Measurements from ENCODE around the gene TFIP11. TPM values are rescaled to one million over a fixed set of nuclear protein-coding genes. Genes with fewer than 3 reads are reported as not detected.

TFIP11 gene
- total and polyA plus RNA-seq, 2 donors (not counting 1 experiment from before 2014, with no cell fraction given): 33.5 to 82.8 TPM

DNA sequence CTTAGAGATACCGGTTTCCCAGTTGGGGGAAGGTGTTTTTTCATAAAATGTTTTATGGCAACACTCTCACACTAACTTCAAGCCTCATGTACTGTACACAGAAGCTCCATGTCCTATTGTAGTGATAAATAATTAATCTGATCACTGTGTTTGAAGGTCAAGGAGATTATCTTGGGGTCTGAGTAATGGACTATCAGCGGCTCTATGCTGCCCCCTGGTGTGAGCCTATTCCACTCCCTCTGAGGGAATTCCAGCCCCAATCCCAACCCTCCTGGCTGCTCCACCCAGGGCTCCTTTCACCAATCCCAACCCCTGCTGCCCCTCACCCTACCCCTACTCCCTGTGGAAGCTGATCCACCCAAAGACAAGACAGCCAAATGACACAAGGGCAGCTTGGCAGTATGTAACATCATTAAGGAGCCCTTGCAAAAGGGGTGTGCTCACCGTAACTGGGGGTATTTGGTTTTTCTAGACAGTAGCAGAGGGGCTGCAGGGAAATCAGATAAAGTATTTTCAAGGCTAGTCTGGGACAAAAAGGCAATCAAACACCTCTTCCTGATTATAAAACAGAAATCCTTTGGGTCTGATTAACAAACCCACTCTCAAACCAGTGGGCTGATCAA lies 51.0 kb downstream of the TFIP11 start:
- H3K4me1 Mint-ChIP-seq: no peaks in the 10 kb centered on the region
- peak; percentile 61 for DNase-seq
- no peak overlapping the region for H2AFZ ChIP-seq (ENCODE audit: insufficient read depth, low read depth, low read length, poor library complexity, severe bottlenecking)
- TF ChIP-seq, protein P1, sequence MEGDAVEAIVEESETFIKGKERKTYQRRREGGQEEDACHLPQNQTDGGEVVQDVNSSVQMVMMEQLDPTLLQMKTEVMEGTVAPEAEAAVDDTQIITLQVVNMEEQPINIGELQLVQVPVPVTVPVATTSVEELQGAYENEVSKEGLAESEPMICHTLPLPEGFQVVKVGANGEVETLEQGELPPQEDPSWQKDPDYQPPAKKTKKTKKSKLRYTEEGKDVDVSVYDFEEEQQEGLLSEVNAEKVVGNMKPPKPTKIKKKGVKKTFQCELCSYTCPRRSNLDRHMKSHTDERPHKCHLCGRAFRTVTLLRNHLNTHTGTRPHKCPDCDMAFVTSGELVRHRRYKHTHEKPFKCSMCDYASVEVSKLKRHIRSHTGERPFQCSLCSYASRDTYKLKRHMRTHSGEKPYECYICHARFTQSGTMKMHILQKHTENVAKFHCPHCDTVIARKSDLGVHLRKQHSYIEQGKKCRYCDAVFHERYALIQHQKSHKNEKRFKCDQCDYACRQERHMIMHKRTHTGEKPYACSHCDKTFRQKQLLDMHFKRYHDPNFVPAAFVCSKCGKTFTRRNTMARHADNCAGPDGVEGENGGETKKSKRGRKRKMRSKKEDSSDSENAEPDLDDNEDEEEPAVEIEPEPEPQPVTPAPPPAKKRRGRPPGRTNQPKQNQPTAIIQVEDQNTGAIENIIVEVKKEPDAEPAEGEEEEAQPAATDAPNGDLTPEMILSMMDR (IDR thresholded peaks at IDR 0.05): peak; percentile 81
- no peak for TF ChIP-seq EZH2 (IDR thresholded peaks at IDR 0.05; ENCODE audit: borderline replicate concordance, insufficient read depth, low read depth, low read length, poor library complexity, severe bottlenecking)
- peaks cover 0 to 74% of the 10 kb centered on the region in 2 experiments for H3K36me3 ChIP-seq (replicated peaks in 1 of 2; ENCODE audit: control extremely low read depth in 1 of 2, control insufficient read depth in 1 of 2, extremely low read depth in 1 of 2, insufficient read depth in 2 of 2, low read length in 1 of 2)
- H3K4me3 ChIP-seq (ENCODE audit: control extremely low read depth in 1 of 5, extremely low read depth in 1 of 5, insufficient read depth in 1 of 5, low read depth in 2 of 5, low read length in 4 of 5): no peak overlapping the region
- H3K9ac ChIP-seq (ENCODE audit: low read length): no peak overlapping the region
- WGBS (ENCODE audit: insufficient coverage): 0% methylated on average over 1 of the region's 3 CpGs
- no peaks in the 10 kb centered on the region for H3K4me1 ChIP-seq (ENCODE audit: control insufficient read depth in 2 of 2, insufficient read depth in 2 of 2, low read length in 2 of 2)
- no peaks in the 10 kb centered on the region for H3K27me3 ChIP-seq (replicated peaks in 1 of 4; ENCODE audit: control extremely low read depth in 1 of 4, control insufficient read depth in 3 of 4, insufficient read depth in 4 of 4, low read length in 3 of 4)
- H3K27ac Mint-ChIP-seq: no peak overlapping the region
- no peak overlapping the region for H3K4me2 ChIP-seq (replicated peaks; ENCODE audit: low read depth, low read length, poor library complexity, severe bottlenecking)
- H3K9me3 ChIP-seq (ENCODE audit: control extremely low read depth in 1 of 3, control insufficient read depth in 2 of 3, insufficient read depth in 1 of 3, low read length in 2 of 3): no peaks in the 10 kb centered on the region
- intact Hi-C loops (cut with micrococcal nuclease): loop anchor here (1.0 to 5.0 kb wide), 3 partner anchors 20 to 101 kb away; no protein-coding TSS in a partner anchor
- H3K27ac ChIP-seq (ENCODE audit: low read length in 2 of 2): no peak overlapping the region
- peaks cover 16% of the 10 kb centered on the region for H3K79me2 ChIP-seq (ENCODE audit: control insufficient read depth, insufficient read depth, low read length)
- CTCF ChIA-PET: interaction anchor here (0.6 to 9.7 kb wide), 30 partner anchors 9 to 240 kb away, joined by 3 to 179 read pairs (median 4); partner anchors contain the start of genes HPS4 and SRRD
- POLR2A ChIA-PET: interaction anchor here (1.4 kb wide), 1 partner anchor 22 kb away, joined by 7 read pairs; the partner anchor contains the start of genes HPS4 and SRRD
- H3K27me3 Mint-ChIP-seq: no peaks in the 10 kb centered on the region
- no peak for ATAC-seq (ENCODE audit: low read depth)
- no peak overlapping the region for H3K4me3 Mint-ChIP-seq
- no peaks in the 10 kb centered on the region for H3K9me3 Mint-ChIP-seq (ENCODE audit: insufficient read depth)
- H4K20me1 ChIP-seq (ENCODE audit: control insufficient read depth, insufficient read depth, low read length, poor library complexity, severe bottlenecking): peaks cover 16% of the 10 kb centered on the region

DNA sequence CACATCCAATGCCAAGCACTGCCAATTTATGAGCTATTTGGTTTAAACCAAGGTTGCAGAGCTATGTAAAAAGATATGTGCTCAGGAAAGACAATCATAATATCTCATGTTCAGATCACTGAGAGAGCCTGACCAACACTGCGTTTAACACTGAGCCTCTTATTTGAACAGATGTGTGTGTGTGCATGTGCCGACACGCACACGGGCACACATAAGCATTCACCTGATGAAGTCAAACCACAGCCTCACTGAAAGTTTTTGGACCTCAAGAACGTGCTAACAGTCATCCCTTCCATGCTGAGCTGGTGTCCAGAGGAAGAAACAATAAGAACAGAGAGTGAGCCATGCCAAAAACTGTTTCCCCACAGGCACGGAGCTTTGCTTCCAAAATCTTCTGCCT lies 52.1 kb downstream of the TFIP11 start:
- Histone ChIP-seq H3K4me1 (ENCODE audit: control insufficient read depth in 2 of 2, insufficient read depth in 2 of 2, low read length in 2 of 2) (no peaks in the 10 kb centered on the region), H3K4me3 (ENCODE audit: control extremely low read depth in 1 of 5, extremely low read depth in 1 of 5, insufficient read depth in 1 of 5, low read depth in 2 of 5, low read length in 4 of 5) (no peak overlapping the region), H3K79me2 (ENCODE audit: control insufficient read depth, insufficient read depth, low read length) (peaks cover 22% of the 10 kb centered on the region), H3K36me3 (replicated peaks in 1 of 2; ENCODE audit: control extremely low read depth in 1 of 2, control insufficient read depth in 1 of 2, extremely low read depth in 1 of 2, insufficient read depth in 2 of 2, low read length in 1 of 2) (peaks cover 2 to 69% of the 10 kb centered on the region in 2 experiments), H2AFZ (ENCODE audit: insufficient read depth, low read depth, low read length, poor library complexity, severe bottlenecking) (no peak overlapping the region), H3K9me3 (ENCODE audit: control extremely low read depth in 1 of 3, control insufficient read depth in 2 of 3, insufficient read depth in 1 of 3, low read length in 2 of 3) (no peaks in the 10 kb centered on the region), H3K27me3 (replicated peaks in 1 of 4; ENCODE audit: control extremely low read depth in 1 of 4, control insufficient read depth in 3 of 4, insufficient read depth in 4 of 4, low read length in 3 of 4) (no peaks in the 10 kb centered on the region), H3K27ac (ENCODE audit: low read length in 2 of 2) (no peak overlapping the region), H4K20me1 (ENCODE audit: control insufficient read depth, insufficient read depth, low read length, poor library complexity, severe bottlenecking) (peaks cover 16% of the 10 kb centered on the region), H3K9ac (ENCODE audit: low read length) (no peak overlapping the region), H3K4me2 (replicated peaks; ENCODE audit: low read depth, low read length, poor library complexity, severe bottlenecking) (no peak overlapping the region)
- CTCF ChIA-PET: interaction anchor here (0.6 to 9.7 kb wide), 24 partner anchors 8 to 184 kb away, joined by 3 to 179 read pairs (median 4); no protein-coding TSS in a partner anchor
- TF ChIP-seq, protein P1 (IDR thresholded peaks at IDR 0.05): no peak
- no peak for TF ChIP-seq EZH2 (IDR thresholded peaks at IDR 0.05; ENCODE audit: borderline replicate concordance, insufficient read depth, low read depth, low read length, poor library complexity, severe bottlenecking)
- DNase-seq (no peak), ATAC-seq (ENCODE audit: low read depth) (no peak)
- intact Hi-C loops (cut with micrococcal nuclease): loop anchor here (2.0 to 5.0 kb wide), 2 partner anchors 21 to 83 kb away; no protein-coding TSS in a partner anchor
- H3K4me3 Mint-ChIP-seq: no peak overlapping the region
- no peak overlapping the region for H3K27ac Mint-ChIP-seq
- H3K4me1 Mint-ChIP-seq: no peaks in the 10 kb centered on the region
- no peaks in the 10 kb centered on the region for H3K27me3 Mint-ChIP-seq
- POLR2A ChIA-PET: no interaction called here
- WGBS (ENCODE audit: insufficient coverage): 93% methylated on average over 4 of the region's 6 CpGs
- H3K9me3 Mint-ChIP-seq (ENCODE audit: insufficient read depth): no peaks in the 10 kb centered on the region

Measured in B cell (primary cell).